GM18498 (cell line): ENCODE data around the gene SRRM5.
A peak's percentile ranks its signal among the peaks of the same experiment; 100 is the strongest.
"Not testable (repeated sequence)": the region's sequence is repeated elsewhere in the genome, so short reads cannot be mapped to it uniquely, and the experiment has no call there.

Experiments used
- ATAC-seq: cut with Tn5 transposase; IDR thresholded peaks from one replicate; pipeline ENCODE4 v1.9.1; 2021; ENCODE audit warnings: mild to moderate bottlenecking, moderate library complexity; ENCODE audit not compliant: unreplicated experiment

SRRM5 gene

DNA sequence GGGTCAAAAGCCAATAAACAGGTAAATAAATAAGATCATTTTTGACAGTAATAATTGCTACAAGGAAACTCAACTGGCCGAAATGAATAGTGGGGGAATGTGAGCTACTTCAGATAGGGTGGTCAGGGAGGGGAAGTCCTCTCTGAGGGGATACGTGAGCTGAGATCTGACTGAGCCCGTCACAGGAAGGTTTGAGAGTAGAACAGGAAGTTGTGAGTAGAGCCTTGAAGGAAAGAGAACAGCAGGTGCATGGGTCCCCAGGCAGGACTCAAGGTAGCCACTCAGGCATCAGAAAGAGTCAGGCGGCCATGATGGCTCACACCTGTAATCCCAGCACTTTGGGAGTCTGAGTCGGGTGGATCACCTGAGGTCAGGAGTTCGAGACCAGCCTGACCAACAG lies 22.2 kb upstream of the SRRM5 start:
- no peak for ATAC-seq

DNA sequence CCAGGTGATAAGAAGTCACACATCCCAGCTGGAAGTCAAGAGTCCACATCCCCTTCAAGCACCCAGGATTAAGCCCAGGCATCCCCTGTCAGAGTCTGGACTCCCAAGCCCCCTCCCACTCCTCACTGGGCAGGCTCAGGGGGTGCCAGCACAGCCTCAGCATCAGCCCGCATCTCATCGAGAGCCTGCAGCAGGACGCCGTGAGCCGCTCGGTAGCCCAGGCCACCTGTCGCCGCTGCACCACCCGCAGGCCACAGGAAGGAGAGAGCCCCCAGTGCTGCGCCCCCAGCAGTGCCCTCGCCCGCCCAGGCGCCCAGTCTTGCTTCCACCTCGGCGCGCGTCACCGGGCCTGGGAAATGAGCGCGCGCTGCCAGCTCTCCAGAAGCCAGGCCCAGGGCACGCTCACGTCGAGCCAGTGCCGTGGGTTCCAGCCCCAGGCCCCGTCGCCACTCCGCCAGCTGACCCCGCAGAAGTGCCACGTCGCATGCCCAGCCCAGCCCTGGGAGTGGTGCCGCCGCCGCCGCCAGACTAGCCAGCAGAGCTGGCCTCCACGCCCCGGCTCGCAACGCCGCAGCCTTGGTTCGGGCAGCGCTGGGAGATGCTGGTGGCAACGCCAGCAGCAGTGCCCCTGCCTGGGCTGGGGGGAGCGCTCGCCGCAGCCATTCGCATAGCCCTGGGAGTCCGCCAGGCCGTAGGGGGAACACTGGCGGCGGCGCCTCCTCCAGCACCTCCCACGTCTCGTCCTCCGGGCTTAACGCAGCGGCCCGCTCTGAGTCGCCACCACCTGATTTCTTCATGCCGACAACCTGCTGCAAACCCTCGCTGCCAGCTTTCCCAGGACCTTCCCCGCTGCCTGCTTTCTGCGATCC lies 19.8 kb upstream of the SRRM5 start:
- ATAC-seq: no peak

DNA sequence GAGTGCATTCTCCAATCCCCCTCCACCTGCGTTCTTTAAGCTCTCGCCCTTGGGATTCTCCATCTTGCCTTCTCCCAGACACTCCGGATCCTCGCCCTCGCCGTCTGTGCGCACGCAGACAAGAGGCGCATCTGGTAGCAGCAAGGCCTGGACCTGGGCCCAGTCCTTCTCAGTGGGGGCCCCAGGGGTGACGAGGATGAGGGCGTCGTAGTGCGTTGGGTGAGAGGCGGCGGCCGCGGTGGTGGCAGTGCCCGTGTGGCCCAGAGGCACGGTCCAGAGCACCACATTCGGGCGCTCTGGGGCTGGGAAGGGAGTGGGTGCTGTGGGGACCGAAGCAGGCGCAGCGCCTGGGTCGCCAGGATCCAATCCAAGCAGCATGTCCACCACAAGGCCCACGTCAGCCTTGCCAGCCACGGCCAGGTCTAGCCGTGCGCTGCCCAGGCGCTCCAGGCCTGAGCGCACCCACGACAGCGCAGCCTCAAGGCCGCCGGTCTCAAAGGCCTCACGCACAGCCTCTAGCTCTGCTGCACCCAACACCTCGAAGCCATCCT lies 19.0 kb upstream of the SRRM5 start:
- no peak for ATAC-seq

DNA sequence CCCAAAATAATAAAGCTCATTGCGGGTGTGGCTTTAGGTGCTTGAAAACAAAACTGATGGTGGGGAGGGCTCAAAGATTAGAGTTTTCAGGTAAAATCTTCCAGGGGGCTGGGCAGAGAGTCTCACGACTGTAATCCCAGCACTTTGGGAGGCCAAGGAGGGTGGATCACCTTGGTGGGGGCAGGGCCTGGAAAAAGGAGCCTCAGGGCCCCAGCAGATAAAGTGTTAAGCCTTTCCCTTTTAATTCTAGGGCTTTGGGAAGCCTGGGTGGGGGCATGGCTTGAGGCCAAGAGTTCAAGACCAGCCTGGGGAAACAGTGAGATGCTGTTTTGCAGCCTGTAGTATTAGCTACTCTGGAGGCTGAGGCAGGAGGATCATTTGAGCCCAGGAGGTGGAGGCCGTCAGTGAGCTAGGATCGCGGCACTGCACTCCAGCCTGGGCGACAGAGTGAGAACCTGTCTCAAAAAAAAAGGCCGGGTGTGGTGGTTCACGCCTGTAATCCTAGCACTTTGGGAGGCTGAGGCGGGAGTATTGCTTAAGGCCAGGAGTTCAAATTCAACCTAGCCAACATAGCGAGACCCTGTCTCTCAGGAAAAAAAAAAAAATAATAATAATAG lies 17.7 kb upstream of the SRRM5 start:
- ATAC-seq: no peak

DNA sequence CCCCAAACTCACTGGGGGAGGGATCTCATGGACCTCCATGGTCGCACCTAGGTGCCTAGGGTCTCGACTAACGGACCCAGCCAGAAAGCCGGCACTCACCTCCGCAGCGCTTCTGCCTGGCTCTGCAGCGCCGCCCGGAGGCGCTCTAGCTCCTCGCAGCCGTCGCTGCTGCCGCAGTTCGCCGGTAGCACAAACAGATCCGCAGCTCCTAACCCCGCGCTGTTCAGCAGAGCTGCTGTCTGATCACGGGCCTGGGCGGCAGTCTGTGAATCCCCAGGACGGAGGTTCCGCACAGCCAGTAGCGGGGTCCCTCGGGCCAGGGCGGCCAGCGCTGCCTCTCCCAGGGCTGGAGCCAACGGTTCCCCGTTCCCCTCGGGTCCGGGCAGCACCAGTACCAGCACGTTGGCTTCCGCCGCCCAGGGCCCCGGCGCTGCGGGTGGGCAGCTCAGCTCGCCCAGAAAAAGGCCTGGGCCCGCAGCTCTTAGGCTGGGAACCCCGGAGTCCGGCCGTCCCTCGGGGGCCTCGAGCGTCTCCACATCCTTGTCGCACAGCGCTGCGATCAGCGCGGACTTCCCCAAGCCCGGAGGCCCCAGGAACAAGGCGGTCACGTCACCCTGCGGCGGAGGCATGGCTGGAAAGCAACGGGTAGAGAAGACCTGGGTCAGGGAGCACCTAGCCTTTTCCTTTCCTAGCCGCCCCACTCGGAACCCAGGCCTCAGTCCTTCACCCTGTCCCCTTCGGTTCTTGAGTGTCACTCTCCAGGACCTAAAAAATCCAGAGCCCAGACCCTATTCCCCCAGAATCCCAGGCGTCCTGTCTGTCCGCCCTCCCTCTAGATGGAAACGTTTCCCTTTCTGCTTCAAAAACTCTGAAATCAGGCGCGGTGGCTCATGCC lies 16.9 kb upstream of the SRRM5 start:
- no peak for ATAC-seq

DNA sequence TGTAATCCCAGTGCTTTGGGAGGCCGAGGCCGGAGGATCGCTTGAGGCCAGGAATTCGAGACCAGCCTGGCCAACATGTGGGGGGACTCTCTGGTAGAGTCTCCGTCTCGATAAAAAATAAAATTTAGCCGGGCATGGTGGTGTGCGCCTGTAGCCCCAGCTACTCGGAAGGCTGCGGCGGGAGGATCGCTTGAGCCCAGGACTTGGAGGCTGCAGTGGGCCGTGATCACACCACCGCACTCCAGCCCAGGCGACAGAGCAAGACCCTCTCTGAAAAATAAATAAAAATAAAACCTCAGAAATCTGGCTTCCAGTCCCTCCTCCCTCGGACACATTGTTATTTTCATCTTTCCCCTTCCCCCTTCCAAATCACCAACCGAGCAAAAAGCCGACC lies 16.3 kb upstream of the SRRM5 start:
- ATAC-seq: peak; percentile 5

DNA sequence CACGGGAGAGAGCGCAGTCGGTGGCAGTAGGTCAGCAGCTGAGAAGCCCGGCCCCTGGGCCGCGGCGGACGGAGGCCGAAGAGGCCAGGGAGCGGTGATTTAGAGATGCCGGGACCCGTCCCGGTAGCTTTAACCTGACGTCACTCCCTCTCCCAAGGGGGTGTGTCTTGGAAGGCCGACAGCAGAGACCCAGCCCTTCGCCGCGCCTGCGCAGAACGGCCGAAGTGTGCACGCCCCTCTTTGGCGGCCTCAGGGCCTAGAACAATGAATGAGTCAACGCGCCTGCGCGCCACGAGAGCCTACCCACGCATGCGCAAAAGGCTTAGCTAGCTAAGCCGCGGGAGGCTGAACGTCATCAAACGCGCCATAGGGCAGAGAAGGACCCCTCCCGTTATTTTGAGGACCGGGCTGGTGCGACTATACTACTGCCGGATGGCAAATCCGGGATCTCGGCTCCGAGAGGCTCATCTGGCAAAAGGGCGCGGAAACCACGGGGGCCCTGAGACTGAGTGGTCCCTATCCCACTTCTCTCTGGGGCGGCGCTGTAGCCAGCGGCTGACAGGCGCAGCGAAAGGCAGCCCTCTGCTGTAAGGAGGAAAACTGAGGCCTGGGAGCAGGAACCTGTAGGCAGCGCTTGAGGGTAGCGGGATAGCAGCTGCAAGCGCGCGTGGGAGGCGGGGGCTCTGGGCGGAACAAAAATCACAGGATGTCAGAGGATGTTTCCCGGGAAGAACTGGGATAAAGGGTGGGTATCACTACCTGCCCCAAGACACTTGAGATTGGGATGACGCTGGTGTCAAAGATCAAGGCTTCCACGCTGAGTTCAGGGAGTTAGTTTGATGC lies 15.7 kb upstream of the SRRM5 start, which contains the start of the genes IRGQ and ZNF576:
TSS of gene IRGQ (minus strand) at position 136 of the 843 bp plus-strand sequence. CDS start 796 bp downstream, outside the sequence.
TSS of gene ZNF576 (plus strand) at position 597 of the 843 bp plus-strand sequence. CDS start 514 bp downstream, outside the sequence.
- ATAC-seq: peak; percentile 84

DNA sequence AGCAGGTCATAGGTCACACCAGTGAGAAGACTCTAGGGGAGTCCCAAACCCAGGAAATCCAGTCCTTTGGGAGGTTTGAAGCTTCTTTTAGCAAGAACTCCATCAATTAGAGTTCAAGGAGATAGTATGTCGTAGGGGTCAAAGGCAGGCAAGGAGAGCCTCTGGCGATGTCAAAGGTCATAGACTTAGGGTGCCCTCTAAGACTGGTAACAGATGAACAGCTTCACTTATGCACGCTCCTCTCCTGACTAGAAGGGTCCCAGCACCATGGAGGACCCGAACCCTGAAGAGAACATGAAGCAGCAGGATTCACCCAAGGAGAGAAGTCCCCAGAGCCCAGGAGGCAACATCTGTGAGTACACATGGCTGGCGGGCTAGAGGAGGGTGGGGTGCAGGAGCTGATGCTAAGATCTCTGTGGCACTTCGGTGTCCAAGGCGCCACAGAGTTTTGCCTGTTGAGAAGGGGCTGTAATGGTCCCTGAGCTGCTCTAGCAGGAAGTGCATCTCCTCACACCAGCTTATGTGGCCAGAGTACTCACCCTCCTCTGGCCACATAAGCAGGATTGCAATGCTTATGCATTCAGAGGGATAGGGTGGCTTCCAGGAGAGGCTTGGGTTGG lies 14.9 kb upstream of the SRRM5 start:
- ATAC-seq: no peak

DNA sequence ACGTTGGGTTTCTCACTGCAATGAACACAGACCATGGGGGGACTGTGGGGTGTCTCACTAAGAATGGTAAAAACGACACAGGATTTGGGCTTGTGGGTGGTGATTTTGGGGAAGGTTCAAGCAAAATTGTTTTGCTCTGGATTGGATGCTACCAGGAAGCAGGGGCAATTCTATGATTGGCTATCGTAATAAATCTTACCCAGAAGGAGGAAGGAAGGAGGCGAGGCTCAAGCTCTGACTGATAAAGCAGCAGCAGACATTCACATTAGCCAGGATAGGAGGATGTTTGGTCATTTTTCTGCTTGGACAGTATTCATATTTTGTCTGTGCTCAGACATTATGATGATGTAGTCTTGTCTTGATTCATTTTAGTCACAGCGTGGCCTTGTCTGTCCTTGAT lies 14.0 kb upstream of the SRRM5 start:
- ATAC-seq: no peak

DNA sequence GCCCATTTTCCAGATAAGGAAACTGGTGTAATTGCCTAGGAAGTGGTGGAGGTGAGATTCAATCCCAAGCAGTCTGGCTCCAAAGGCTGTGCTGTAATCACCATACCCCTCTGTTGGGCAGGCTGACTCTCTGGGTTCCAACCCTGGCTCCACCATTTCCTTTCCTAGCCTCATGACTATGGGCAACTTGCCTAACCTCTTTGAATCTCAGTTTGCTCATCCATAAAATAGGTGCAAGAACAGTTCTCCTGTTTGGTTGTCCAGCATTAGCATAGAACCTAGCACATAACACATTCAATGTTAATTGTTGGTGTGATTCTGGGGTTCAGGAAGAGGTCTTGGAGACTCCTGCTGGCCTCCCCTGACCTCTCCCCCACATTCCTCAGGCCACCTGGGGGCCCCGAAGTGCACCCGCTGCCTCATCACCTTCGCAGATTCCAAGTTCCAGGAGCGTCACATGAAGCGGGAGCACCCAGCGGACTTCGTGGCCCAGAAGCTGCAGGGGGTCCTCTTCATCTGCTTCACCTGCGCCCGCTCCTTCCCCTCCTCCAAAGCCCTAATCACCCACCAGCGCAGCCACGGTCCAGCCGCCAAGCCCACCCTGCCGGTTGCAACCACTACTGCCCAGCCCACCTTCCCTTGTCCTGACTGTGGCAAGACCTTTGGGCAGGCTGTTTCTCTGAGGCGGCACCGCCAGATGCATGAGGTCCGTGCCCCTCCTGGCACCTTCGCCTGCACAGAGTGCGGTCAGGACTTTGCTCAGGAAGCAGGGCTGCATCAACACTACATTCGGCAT lies 13.2 kb upstream of the SRRM5 start:
- ATAC-seq: no peak

DNA sequence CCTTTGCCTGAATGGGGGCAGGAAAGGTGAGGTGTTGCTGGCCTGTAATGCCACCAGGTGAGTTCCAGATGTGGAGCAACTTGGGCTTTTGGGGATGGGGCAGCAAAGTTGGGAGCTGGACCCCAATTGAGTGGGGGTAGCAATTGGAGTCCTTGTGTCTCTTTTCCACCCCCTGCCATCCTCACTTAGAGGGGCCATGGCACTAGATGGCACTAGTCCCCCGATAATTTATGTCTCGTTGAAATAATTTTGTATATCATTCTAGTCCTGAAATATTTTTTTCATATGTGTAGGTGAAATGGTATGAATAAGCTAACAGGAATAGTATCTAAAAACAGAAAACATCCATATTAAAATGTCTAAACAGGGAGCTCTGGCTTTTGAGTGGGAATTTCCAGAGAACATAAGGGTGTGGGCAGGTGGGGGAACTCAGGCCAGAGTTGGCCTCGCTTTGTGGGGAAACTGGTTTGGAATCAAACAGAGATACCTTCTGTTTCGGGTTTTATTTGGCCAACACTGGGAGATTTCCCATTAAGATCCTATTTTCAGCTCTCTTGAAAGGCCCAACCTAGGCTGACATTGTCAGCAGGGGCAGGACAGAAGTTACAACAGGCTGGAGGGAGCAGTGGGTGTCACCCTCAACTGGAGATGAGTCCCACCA lies 12.1 kb upstream of the SRRM5 start:
- no peak for ATAC-seq

DNA sequence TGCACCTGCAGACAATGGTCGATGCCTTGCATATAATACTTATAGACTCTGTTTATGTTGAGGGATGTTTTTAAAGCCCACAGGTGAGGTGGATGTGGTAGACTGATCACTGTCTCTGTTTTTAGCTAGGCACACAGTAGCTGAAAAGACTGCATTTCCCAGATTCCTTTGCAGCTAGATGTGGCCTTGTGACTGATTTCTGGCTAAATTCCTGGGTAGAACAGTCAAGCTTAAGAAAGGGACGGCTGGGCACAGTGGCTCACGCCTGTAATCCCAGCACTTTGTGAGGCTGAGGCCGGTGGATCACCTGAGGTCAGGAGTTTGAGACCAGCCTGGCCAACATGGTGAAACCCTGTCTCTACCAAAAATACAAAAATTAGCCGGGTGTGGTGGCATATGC lies 11.6 kb upstream of the SRRM5 start:
- not testable (repeated sequence) for ATAC-seq

DNA sequence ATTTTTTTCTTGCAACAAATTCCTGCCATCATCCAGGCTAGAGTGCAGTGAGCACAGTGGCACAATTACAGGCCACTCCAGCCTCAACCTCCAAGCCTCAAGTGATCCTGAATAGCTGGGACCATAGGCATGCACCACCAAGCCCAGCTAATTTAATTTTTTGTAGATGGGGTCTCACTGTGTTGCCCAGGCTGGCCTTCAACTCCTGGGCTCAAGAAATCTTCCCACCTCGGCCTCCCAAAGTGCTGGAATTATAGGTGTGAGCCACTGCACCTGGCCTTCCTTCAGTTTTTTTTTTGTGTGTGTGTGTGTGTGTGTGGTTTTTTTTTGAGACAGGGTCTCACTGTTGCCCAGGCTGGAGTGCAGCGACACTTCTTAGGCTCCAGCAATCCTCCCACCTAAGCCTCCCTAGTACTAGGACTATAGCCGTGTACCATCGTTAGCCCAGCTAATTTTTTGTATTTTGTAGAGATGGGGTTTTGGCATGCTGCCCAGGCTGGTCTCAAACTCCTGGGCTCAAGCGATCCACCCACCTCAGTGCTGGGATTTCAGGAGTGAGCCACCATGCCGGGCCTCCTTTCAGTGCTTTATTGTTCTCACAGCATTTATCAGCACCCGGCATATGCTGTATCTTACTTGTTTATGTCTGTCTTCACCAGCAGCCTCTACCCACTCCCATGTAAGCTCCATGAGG lies 5.9 kb upstream of the SRRM5 start:
- ATAC-seq: no peak

DNA sequence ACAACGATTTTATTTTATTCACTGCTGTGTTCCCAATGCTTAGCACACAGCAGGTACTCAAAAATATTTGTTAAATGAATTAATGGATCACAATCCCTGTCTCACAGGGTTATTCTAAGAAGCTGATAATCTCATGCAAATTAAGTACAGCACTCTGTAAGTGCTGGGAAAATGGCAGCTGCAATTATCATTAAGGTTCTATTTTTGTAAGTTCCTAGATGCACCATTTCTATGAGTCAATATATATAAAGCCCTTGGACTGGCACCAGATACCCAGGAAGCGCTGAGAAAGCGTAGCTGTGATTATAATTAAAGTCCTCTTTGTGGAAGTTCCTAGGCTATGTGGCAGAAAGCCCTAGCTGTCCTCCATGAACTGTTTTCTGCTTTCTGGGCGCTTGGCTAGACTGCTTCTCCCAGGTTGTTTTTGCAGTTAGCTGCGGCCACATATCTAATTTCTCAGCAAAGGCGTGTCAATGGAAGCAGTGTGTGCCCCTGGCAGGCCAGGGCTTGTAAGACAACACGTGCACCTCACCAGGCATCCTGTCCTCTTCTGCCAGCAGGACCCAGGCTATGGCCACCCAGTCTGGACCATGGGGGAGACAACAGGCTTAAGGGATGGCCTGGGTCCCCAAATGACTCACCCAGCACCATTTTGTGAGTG lies 5.2 kb upstream of the SRRM5 start:
- ATAC-seq: no peak

DNA sequence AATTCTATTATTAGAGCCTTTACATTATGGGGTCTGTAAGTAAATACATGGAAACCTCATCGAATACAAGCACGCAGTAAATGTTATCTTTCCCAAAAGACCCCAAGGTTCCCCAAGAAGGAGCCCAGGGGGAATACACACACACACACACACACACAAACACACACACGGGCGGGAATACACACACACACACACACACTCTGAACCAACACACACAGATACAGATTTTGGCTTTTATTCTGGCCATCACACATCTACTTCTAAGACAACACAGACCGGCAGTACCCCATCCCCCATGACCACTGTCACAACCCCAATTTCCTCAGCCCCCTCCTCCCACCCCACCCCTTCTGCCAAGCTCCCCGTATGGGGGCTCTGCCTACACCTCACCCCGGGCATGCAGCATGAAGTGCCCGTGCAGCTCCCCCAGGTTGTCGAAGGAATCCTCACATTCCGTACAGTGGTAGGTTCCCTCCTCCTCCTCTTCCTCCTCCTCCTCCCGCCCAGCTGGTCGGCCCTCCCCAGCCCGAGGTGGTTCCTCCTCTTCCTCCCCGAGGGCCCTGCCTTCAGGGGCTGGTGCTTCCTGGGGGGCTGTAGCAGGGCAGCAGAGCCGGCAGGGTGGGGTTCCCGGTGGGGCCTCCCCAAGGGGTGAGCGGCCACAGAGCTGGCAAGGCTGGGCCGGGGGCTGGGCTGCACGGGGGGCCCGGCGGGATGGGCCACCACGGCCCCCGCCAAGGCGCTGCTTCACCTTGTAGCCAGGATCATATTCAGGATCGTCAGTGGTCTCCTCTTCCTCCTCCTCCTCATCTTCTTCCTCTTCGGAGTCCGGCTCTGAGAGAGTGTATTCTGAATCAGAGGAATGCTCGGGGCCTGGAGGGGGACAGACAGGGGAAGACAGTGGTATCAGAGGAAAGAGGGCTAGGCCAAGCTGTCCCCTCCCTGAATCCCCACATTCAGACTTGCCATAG lies 4.4 kb upstream of the SRRM5 start:
- ATAC-seq: no peak

DNA sequence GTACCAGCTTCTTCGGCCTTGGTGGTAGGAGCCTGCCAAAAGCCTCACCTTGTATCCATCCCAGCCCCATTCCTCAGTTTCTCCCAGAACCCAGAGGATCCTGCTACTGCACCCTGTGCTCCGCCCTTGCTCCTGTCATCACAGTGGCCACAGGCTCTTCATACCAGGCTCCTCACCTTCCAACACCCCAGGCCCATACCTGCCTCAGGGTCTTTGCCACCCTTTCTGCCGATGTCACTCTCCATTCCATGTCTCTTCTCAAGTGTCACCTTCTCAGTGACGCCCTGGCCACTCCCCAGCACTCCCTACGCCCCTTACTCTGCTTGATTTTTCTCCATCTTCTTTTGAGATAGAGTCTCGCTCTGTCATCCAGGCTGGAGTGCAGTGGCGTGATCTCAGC lies 2.0 kb upstream of the SRRM5 start:
- no peak for ATAC-seq
